Prostate gland (tissue), 2 donors: Measurements from ENCODE around the gene FLT4. TPM values are rescaled to one million over a fixed set of nuclear protein-coding genes. Genes with fewer than 3 reads are reported as not detected.

Experiments
- DNase-seq: peaks from one replicate; pipeline ENCODE4 v3.0.0-alpha.2; 2019; ENCODE audit warnings: low spot score
- H3K27ac ChIP-seq, 2 donors: fragments of 200-600 bp; sonication (generic); 2 replicates each; pipeline ENCODE4 v1.5.1; 2017 to 2019
- H3K27me3 ChIP-seq: fragments of 200-600 bp; sonication (generic); replicated peaks from 2 replicates; pipeline ENCODE4 v1.5.1; 2019; ENCODE audit not compliant: insufficient read depth
- H3K36me3 ChIP-seq, 2 donors: fragments of 200-600 bp; sonication (generic); 1 replicate in 1 of 2; 2 replicates in 1 of 2; pipeline versions ENCODE4 v1.5.1 to v1.8.1; 2017 to 2019
- H3K4me1 ChIP-seq: fragments of 200-600 bp; sonication (generic); replicated peaks from 2 replicates; pipeline ENCODE4 v1.5.1; 2019
- H3K4me3 ChIP-seq, 2 donors: fragments of 200-600 bp; sonication (generic); 2 replicates each; pipeline ENCODE4 v1.5.1; 2017 to 2019
- H3K9me3 ChIP-seq: fragments of 200-600 bp; sonication (generic); 2 replicates; pipeline ENCODE4 v1.5.1; 2017
- CTCF ChIP-seq, 4 experiments: fragments of 200-600 bp in 2 of 4; fragments of 450-650 bp in 2 of 4; sonication (generic) in 2 of 4; IDR thresholded peaks; 1 replicate in 3 of 4; 2 replicates in 1 of 4; pipeline ENCODE4 v1.5.1; 2016 to 2019; ENCODE audit warnings: antibody characterized with exemption in 4 of 4, mild to moderate bottlenecking in 2 of 4, moderate library complexity in 2 of 4
- POLR2A ChIP-seq: fragments of 450-650 bp; IDR thresholded peaks from one replicate; pipeline ENCODE4 v1.6.1; 2016; ENCODE audit warnings: antibody characterized with exemption, mild to moderate bottlenecking
- POLR2AphosphoS5 ChIP-seq: sonication (generic); formaldehyde crosslinking; IDR thresholded peaks from one replicate; pipeline ENCODE4 v1.6.1; 2017; ENCODE audit warnings: antibody characterized with exemption
- WGBS: methylation state at CpG from one replicate; pipeline ENCODE4 v1.1.5; 2018; 5-methylcytosine and 5-hydroxymethylcytosine counted together
- intact Hi-C: fragments of 100-400 bp; cut with DNase I; formaldehyde crosslinking; loops from one replicate; pipeline ENCODE4 v1.14.2; 2022
- total RNA-seq, 2 donors: library from RNA; depleted of rRNA; stranded (reverse); fragments of >200 nt; gene quantifications; one replicate each; pipeline ENCODE4 v1.1.0, GENCODE V29; 2016

FLT4 gene
- total RNA-seq, 2 donors from 2014 or later = 2.9 to 20.6 TPM

GRCh38 chr5:180598797-180599589 is 50.4 kb downstream of the FLT4 start:
- intact Hi-C loops = no loop called here
- no peak for TF ChIP-seq POLR2AphosphoS5

GRCh38 chr5:180598316-180598701 is 51.1 kb downstream of the FLT4 start:
- WGBS = 83% methylated on average over 9 of the region's 9 CpGs
- no peaks in the 10 kb centered on the region for H3K27me3 ChIP-seq
- intact Hi-C loops = no loop called here
- H3K36me3 ChIP-seq = no peaks in the 10 kb centered on the region
- TF ChIP-seq POLR2A (no peak), CTCF (IDR thresholded peaks at IDR 0.05) (no peak), POLR2AphosphoS5 (no peak)
- no peak overlapping the region for H3K4me3 ChIP-seq
- H3K27ac ChIP-seq = no peak overlapping the region
- no peak for DNase-seq
- H3K9me3 ChIP-seq = no peaks in the 10 kb centered on the region
- peaks cover 2% of the 10 kb centered on the region for H3K4me1 ChIP-seq

More at GRCh38 chr5:180598797-180599589, 50.4 kb downstream of the FLT4 start:
- Histone ChIP-seq H3K36me3 (no peaks in the 10 kb centered on the region), H3K4me1 (peaks cover 2% of the 10 kb centered on the region), H3K27ac (no peak overlapping the region), H3K9me3 (no peaks in the 10 kb centered on the region), H3K27me3 (no peaks in the 10 kb centered on the region), H3K4me3 (no peak overlapping the region)
- WGBS = 92% methylated on average over 16 of the region's 16 CpGs
- no peak for DNase-seq

- Histone ChIP-seq H3K4me1 (peaks cover 2% of the 10 kb centered on the region), H3K27ac (no peak overlapping the region), H3K4me3 (no peak overlapping the region), H3K27me3 (no peaks in the 10 kb centered on the region), H3K36me3 (no peaks in the 10 kb centered on the region), H3K9me3 (no peaks in the 10 kb centered on the region)
- DNase-seq = no peak
- intact Hi-C loops = no loop called here
- 57% methylated on average over 24 of the region's 24 CpGs for WGBS
- no peak for TF ChIP-seq POLR2AphosphoS5
- no peak for TF ChIP-seq CTCF (IDR thresholded peaks at IDR 0.05)
- TF ChIP-seq POLR2A = no peak
Measured at GRCh38 chr5:180596668-180597231, 52.6 kb downstream of the FLT4 start.

GRCh38 chr5:180596115-180596667 is 53.2 kb downstream of the FLT4 start:
- TF ChIP-seq POLR2AphosphoS5 (no peak), POLR2A (no peak)
- Histone ChIP-seq H3K27me3 (no peaks in the 10 kb centered on the region), H3K36me3 (no peaks in the 10 kb centered on the region), H3K9me3 (no peaks in the 10 kb centered on the region), H3K27ac (peak overlapping the region; percentile 50 to 61), H3K4me3 (no peak overlapping the region), H3K4me1 (peaks cover 6% of the 10 kb centered on the region)
- DNase-seq = no peak
- intact Hi-C loops = no loop called here
- 76% methylated on average over 12 of the region's 12 CpGs for WGBS

GRCh38 chr5:180595381-180596114 is 53.9 kb downstream of the FLT4 start:
- H3K27ac ChIP-seq = peak overlapping the region; percentile 50 to 61
- intact Hi-C loops = no loop called here
- 56% methylated on average over 25 of the region's 25 CpGs for WGBS
- TF ChIP-seq POLR2A = no peak
- TF ChIP-seq CTCF (IDR thresholded peaks at IDR 0.05) = no peak
- TF ChIP-seq POLR2AphosphoS5 = peak; percentile 62
- no peaks in the 10 kb centered on the region for H3K36me3 ChIP-seq
- H3K4me3 ChIP-seq = no peak overlapping the region
- DNase-seq = peak; percentile 71
- H3K27me3 ChIP-seq = peaks cover 4% of the 10 kb centered on the region
- H3K9me3 ChIP-seq = no peaks in the 10 kb centered on the region
- H3K4me1 ChIP-seq = peaks cover 13% of the 10 kb centered on the region
